GM19035 (cell line): Measurements from ENCODE around the gene VAC14.

Experiments
- ATAC-seq: cut with Tn5 transposase; IDR thresholded peaks from one replicate; pipeline ENCODE4 v1.9.1; 2021; ENCODE audit not compliant: unreplicated experiment

The VAC14 gene

GRCh38 chr16:70664325-70665112 lies 136.4 kb downstream of the VAC14 start:
- no peak for ATAC-seq

GRCh38 chr16:70663524-70664324 lies 137.2 kb downstream of the VAC14 start:
- ATAC-seq: no peak

GRCh38 chr16:70662991-70663523 lies 137.9 kb downstream of the VAC14 start:
- no peak for ATAC-seq

GRCh38 chr16:70661918-70662641 lies 138.9 kb downstream of the VAC14 start:
- ATAC-seq: no peak

- no peak for ATAC-seq
Measured at GRCh38 chr16:70661534-70661917, 139.4 kb downstream of the VAC14 start.

GRCh38 chr16:70660672-70661350 lies 140.1 kb downstream of the VAC14 start:
- no peak for ATAC-seq

GRCh38 chr16:70659953-70660671 lies 140.8 kb downstream of the VAC14 start:
- no peak for ATAC-seq

GRCh38 chr16:70659546-70659945 lies 141.4 kb downstream of the VAC14 start:
- ATAC-seq: no peak

GRCh38 chr16:70658921-70659320 lies 142.0 kb downstream of the VAC14 start:
- ATAC-seq: no peak

- no peak for ATAC-seq
Measured at GRCh38 chr16:70657956-70658355, 143.0 kb downstream of the VAC14 start.

GRCh38 chr16:70656712-70657263 lies 144.2 kb downstream of the VAC14 start:
- no peak for ATAC-seq

GRCh38 chr16:70656065-70656711 lies 144.8 kb downstream of the VAC14 start:
- no peak for ATAC-seq

GRCh38 chr16:70653809-70654771 lies 146.9 kb downstream of the VAC14 start:
- ATAC-seq: no peak

- ATAC-seq: no peak
Measured at GRCh38 chr16:70653406-70653805, 147.6 kb downstream of the VAC14 start.

- ATAC-seq: no peak
Measured at GRCh38 chr16:70652322-70652721, 148.6 kb downstream of the VAC14 start.

- ATAC-seq: no peak
Measured at GRCh38 chr16:70651524-70651923, 149.4 kb downstream of the VAC14 start.

GRCh38 chr16:70650216-70650615 lies 150.7 kb downstream of the VAC14 start:
- no peak for ATAC-seq

- no peak for ATAC-seq
Measured at GRCh38 chr16:70649300-70649699, 151.7 kb downstream of the VAC14 start.
